MCF 10A (cell line): ENCODE measurements around the gene ZC3H12C. TPM values are rescaled to one million over a fixed set of nuclear protein-coding genes. Genes with fewer than 3 reads are reported as not detected.

Source experiments
- Bru-seq: library from RNA; stranded (reverse); fragments of 400-500 nt; gene quantifications from one replicate; lab custom pipeline; 2021; lab: Mats Ljungman, UMichigan
- BruChase-seq, 2 experiments: library from RNA; stranded (reverse); fragments of 400-500 nt; gene quantifications; one replicate each; lab custom pipeline; 2021; lab: Mats Ljungman, UMichigan
- BruUV-seq: library from RNA; stranded (reverse); fragments of 400-500 nt; replicated peaks from 2 replicates; lab custom pipeline; 2021; lab: Mats Ljungman, UMichigan
- CTCF ChIA-PET: fragments of 300-600 bp; sonication (Branson Sonifier 250); formaldehyde crosslinking; extraction: SDS; loops from one replicate; lab custom pipeline; 2021; ENCODE audit warnings: antibody characterized with exemption, inconsistent platforms; lab: Yijun Ruan, JAX
- POLR2A ChIA-PET: fragments of 300-600, 350-650 bp; sonication (Branson Sonifier 250); formaldehyde crosslinking; extraction: SDS; loops from one replicate; lab custom pipeline; 2020; ENCODE audit warnings: antibody characterized with exemption, inconsistent platforms; lab: Yijun Ruan, JAX
- DNase-seq: peaks from one replicate; pipeline ENCODE4 v3.0.0-alpha.2; 2018; ENCODE audit not compliant: unreplicated experiment
- H3K27ac Mint-ChIP-seq: one replicate; pipeline ENCODE4 v1.8.0; 2022; ENCODE audit warnings: mild to moderate bottlenecking, low read depth, mixed read lengths; ENCODE audit not compliant: unreplicated experiment
- H3K27me3 Mint-ChIP-seq: one replicate; pipeline ENCODE4 v1.8.0; 2022; ENCODE audit warnings: mixed read lengths; ENCODE audit not compliant: insufficient read depth, unreplicated experiment
- H3K36me3 Mint-ChIP-seq: one replicate; pipeline ENCODE4 v1.8.0; 2022; ENCODE audit warnings: mild to moderate bottlenecking, moderate library complexity, mixed read lengths; ENCODE audit not compliant: insufficient read depth, unreplicated experiment
- H3K4me1 Mint-ChIP-seq: one replicate; pipeline ENCODE4 v1.8.0; 2022; ENCODE audit warnings: mixed read lengths; ENCODE audit not compliant: insufficient read depth, unreplicated experiment
- H3K4me3 Mint-ChIP-seq: one replicate; pipeline ENCODE4 v1.8.0; 2022; ENCODE audit warnings: mild to moderate bottlenecking, moderate library complexity, mixed read lengths; ENCODE audit not compliant: unreplicated experiment
- H3K9me3 Mint-ChIP-seq: one replicate; pipeline ENCODE4 v1.8.0; 2022; ENCODE audit warnings: mixed read lengths; ENCODE audit not compliant: unreplicated experiment
- intact Hi-C: fragments of 100-400 bp; cut with micrococcal nuclease; formaldehyde crosslinking; loops from 2 replicates; pipeline ENCODE4 v1.14.1; 2022
- long read RNA-seq: library from polyadenylated mRNA; stranded (forward); transcript quantifications from one replicate; pipeline ENCODE4 v2.0.0, GENCODE V29; 2022
- total RNA-seq: library from RNA; stranded (reverse); gene quantifications from 2 replicates; pipeline ENCODE4 v1.2.3, GENCODE V29; 2022
- TF ChIP-seq, protein P1 (sequence below): fragments of 200-600 bp; IDR thresholded peaks from one replicate; pipeline ENCODE4 v1.8.0; 2022; ENCODE audit warnings: antibody characterized with exemption, mild to moderate bottlenecking; ENCODE audit not compliant: unreplicated experiment

The ZC3H12C gene
- total RNA-seq (30.9 and 37.7 TPM in 2 replicates), Bru-seq, nascent RNA (percentile 96 among the genes with signal in this experiment), BruChase-seq, experiment 1, labeled RNA remaining after a 6-hour chase (percentile 93 among the genes with signal in this experiment), BruChase-seq, experiment 2, labeled RNA remaining after a 2-hour chase (percentile 96 among the genes with signal in this experiment)
- long read RNA-seq, full-length matches to known transcripts: 17 of 38 reads
- long read RNA-seq, partial matches to known transcripts: 1 of 38 reads
- long read RNA-seq, other reads (novel, unspliced or antisense): 20 of 38 reads

DNA sequence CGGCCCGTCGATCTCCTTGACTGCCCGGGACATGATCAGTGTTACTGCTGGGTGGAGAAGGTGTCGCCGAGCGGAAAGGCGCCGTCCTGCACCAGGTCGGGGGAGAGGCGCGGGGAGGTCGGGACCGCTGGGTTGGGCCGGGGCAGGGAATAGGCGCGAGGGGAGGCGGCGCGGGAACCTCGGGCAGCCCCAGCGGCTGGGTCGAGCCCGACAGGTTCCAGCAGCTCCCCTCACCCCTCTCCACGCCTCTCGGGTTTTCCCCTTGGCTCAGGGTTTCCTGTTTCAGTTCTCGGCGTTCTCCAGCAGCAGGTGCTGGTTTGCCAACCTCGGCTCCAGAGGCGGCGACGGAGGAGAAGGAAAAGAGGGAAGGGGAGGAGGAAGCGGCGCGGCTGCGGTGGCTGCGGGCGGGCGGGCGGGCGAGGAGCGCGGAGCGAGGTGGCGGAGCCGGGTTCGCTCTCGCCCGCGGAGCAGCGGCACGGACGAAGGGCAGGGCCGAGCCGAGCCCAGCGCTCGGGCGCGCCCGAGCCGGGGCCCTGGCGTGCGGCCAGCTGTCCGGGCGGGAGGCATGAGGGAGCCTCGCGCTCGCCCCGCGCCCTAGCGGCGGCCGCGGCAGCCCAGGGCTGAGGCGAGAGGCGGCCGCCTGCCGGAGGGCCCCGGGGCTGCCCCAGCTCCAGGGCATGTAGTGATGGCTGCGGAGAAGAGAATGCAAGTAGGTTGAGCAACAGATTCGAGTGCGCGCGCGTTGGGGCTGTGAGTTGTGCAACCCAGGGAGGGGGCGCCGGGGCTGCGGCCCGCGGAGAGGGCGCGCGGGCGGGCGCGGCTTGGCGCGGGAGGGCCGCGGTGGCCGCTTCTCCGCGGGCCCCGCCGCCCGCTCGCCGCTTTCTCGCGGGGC is at the start of gene ZC3H12C:
Gene ZC3H12C, plus strand, starts transcription at position 878 of the 892 bp plus-strand sequence. CDS start 20 bp downstream, outside the sequence.
- DNase-seq: peak; percentile 93
- peaks cover 26% of the 10 kb centered on the region for H3K4me1 Mint-ChIP-seq
- H3K36me3 Mint-ChIP-seq: peaks cover 11% of the 10 kb centered on the region
- ChIA-PET POLR2A (interaction anchor here (0.6 to 10.3 kb wide), 46 partner anchors 7 to 1950 kb away, joined by 3 to 197 read pairs (median 4); partner anchors contain the start of gene RDX), CTCF (interaction anchor here (0.6 to 1.5 kb wide), 17 partner anchors 10 to 1601 kb away, joined by 3 to 8 read pairs (median 3); no protein-coding TSS in a partner anchor)
- H3K9me3 Mint-ChIP-seq: no peaks in the 10 kb centered on the region
- TF ChIP-seq, protein P1, sequence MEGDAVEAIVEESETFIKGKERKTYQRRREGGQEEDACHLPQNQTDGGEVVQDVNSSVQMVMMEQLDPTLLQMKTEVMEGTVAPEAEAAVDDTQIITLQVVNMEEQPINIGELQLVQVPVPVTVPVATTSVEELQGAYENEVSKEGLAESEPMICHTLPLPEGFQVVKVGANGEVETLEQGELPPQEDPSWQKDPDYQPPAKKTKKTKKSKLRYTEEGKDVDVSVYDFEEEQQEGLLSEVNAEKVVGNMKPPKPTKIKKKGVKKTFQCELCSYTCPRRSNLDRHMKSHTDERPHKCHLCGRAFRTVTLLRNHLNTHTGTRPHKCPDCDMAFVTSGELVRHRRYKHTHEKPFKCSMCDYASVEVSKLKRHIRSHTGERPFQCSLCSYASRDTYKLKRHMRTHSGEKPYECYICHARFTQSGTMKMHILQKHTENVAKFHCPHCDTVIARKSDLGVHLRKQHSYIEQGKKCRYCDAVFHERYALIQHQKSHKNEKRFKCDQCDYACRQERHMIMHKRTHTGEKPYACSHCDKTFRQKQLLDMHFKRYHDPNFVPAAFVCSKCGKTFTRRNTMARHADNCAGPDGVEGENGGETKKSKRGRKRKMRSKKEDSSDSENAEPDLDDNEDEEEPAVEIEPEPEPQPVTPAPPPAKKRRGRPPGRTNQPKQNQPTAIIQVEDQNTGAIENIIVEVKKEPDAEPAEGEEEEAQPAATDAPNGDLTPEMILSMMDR: peak; percentile 41
- BruUV-seq: no TSS peak
- peak within 1 kb of the TSS; percentile 98 for H3K4me3 Mint-ChIP-seq
- intact Hi-C loops: loop anchor here (1.0 to 10.0 kb wide), 5 partner anchors 108 to 282 kb away; no protein-coding TSS in a partner anchor
- H3K27me3 Mint-ChIP-seq: no peaks in the 10 kb centered on the region
- H3K27ac Mint-ChIP-seq: peak within 1 kb of the TSS; percentile 98

DNA sequence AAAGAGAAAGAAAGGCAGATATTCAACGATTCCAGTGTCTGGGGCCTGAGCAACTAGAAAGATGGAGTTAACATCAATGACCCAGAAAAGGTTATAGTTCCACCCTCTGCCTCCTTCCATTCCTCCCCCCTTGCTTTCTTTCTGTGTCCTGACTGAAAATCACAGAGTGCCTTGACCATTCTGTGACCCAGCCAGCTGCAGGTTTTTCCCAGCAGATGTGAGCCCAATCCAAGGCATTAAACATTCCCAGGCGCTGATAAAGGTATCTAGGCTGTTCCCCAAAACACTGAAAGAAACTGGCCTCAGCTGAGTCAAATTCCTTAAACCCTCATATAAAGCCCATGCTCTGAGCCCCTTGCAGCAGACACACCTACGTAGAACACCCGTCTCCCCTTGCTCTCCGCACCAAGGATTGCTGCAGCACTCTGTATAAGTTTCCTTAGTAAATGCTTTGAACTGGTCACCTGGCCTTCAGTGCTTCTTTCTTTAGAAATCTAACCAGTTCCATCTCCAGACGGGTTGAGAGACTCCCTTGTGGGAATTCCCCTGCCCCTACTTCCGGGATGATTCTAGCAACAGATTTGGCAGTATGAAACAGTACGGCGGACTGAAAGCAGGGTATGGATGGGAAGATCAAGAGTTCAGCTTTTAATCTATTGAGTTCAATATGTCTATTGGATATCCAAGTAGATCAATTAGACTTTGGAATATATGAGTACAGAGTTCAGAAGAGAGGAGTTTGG is 48.8 kb upstream of the ZC3H12C start:
- no peaks in the 10 kb centered on the region for H3K27me3 Mint-ChIP-seq
- TF ChIP-seq, protein P1: no peak
- no peak overlapping the region for H3K4me3 Mint-ChIP-seq
- no peak for DNase-seq
- H3K27ac Mint-ChIP-seq: no peak overlapping the region
- intact Hi-C loops: no loop called here
- ChIA-PET POLR2A (no interaction called here), CTCF (no interaction called here)
- no peaks in the 10 kb centered on the region for H3K36me3 Mint-ChIP-seq
- H3K9me3 Mint-ChIP-seq: no peaks in the 10 kb centered on the region
- no peaks in the 10 kb centered on the region for H3K4me1 Mint-ChIP-seq
- no TSS peak for BruUV-seq

DNA sequence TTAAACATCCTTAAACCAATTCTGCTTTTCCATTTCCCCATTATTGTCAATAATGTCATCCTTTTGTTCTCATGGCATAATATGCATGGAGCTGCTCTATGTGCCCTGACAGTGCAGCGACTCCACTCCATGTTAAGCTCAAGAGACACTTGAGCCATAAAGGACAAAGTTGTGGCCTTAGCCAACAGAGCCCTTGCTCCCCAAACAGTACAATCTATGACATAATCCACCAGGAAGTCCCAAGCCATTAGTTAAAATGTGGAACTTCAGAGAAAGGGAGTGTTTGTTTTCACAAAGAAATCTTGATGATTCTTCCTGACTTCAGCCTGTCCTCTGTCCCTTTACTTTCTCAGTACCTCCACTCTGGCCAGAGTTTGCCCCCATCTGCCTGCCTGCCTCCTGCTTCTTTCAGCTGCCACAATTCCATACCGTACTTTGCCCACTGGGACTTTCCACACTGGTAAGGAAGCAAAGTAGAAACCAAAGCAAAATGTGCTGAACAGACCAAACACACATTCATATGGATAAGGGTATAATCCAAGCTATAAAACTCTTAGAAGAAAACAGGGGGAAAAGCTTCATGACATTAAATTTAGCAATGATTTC is 46.3 kb upstream of the ZC3H12C start:
- no peaks in the 10 kb centered on the region for H3K27me3 Mint-ChIP-seq
- intact Hi-C loops: no loop called here
- TF ChIP-seq, protein P1: no peak
- H3K27ac Mint-ChIP-seq: no peak overlapping the region
- no TSS peak for BruUV-seq
- H3K4me1 Mint-ChIP-seq: no peaks in the 10 kb centered on the region
- H3K36me3 Mint-ChIP-seq: no peaks in the 10 kb centered on the region
- DNase-seq: no peak
- no peak overlapping the region for H3K4me3 Mint-ChIP-seq
- POLR2A ChIA-PET: no interaction called here
- CTCF ChIA-PET: interaction anchor here (0.8 kb wide), 1 partner anchor 9 kb away, joined by 6 read pairs; no protein-coding TSS in a partner anchor
- no peaks in the 10 kb centered on the region for H3K9me3 Mint-ChIP-seq
